ENCODE results near the gene ATAD2B.
"Not testable (repeated sequence)": the region's sequence is repeated elsewhere in the genome, so short reads cannot be mapped to it uniquely, and the experiment has no call there.

The ATAD2B gene

DNA sequence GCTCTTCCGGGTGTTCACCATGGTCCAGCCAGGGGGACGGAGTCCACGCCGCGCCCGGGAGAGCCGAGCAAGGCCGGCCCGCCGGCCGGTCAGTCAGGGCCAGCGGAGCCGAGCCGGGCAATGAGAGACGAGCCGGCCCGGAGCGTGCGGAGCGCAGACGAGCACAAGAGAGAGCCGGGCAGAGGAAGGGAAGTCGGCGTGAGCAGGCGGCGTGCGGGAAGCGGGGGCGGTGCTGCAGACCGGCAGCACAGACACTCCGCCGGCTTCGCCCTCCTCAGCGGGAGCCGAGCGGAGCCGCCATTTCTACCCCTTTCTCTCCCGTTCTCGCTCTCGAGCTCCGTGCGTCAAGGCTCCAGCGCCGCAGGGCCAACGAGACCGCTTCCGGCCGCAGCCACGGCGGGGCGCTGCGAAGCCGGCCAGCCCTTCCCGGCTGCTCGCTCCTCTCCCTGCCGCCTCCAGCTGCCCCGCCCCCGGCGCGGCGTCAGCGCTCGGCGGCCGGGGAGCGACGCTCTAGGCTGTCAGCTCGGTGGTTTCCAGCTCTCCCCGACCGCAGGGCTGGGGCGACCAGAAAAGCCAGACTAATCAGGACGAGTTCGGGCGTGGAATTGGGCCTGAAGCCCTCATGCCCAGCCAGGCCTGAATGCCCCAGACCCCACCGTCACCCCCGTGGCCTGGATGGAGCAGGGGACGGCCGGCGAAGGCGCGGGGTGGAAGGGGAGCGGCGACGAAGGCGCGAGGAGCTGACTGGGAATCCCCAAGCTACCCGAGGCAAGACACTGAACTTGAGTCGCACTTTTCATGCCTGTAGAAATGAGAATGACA is at the start of gene ATAD2B:
ATAD2B (minus strand) TSS at position 374 of the 822 bp plus-strand sequence; CDS start at position 21, 353 bp downstream.
- peak; percentile 82 for DNase-seq (ENCODE audit: low read depth)

GRCh38 chr2:23967846-23968245 is 40.9 kb upstream of the ATAD2B start:
- DNase-seq (ENCODE audit: low read depth), result no peak

- no peak for DNase-seq (ENCODE audit: low read depth)
Observed at GRCh38 chr2:23954325-23955014, 27.5 kb upstream of the ATAD2B start.

GRCh38 chr2:23953625-23954024 is 26.7 kb upstream of the ATAD2B start:
- no peak for DNase-seq (ENCODE audit: low read depth)

GRCh38 chr2:23952558-23952957 is 25.6 kb upstream of the ATAD2B start:
- DNase-seq (ENCODE audit: low read depth), result not testable (repeated sequence)

DNA sequence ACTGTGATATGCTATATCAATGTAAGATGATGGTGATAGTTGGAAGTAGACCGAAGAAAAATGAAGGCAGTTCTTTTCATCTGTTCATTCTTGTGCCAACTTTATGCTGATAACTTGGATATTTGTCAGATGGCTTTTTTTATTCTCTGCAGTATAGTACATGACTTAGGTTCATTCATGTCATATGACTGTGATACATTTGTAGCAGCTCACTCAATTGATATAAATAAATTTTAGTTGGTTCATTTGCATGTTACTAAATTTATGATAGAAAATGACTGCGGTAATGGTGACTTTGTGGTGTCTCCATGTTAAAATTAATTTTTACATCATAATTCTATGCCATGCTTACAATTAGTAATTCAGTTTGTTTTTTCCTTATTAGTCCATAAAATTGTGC is 20.4 kb upstream of the ATAD2B start:
- DNase-seq (ENCODE audit: low read depth), result no peak

DNA sequence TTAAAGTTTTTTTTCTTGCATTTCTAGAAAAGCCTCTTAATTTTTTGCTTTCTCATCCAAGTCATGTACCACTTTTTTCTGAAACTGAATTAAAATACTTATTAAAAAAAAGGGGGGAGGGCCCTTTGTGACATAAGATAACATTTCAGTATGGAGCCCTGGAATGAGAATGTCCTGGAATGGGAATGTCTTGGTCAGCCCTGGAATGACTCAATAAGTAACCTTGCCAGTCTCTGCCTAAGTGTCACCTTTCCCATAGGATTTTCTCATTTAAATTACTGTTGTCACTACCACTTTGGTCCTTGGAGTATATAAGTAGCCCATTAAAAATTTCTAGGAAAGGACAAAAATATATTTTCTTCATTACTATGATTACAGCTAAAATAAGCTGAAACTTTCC is 18.1 kb upstream of the ATAD2B start:
- no peak for DNase-seq (ENCODE audit: low read depth)

DNA sequence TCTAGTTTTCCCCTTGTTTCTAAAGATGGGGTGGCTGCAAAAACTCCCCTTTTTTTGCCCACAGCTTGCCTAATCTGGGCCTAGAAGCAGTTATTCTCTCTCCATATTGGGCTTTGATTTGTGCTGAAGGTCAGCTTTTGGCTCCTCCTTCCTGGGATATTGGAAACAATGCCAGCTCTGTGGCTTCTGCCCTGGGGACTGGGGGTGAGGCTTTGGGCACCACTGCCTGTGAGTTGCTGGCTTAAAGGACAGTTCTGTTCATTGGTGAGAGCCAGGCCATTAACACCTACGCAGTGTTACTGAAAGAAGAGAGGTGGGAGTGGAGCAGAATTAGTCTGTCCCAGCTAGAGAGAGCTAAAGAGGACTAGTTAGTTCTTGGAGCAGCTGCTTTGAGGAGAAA is 17.6 kb upstream of the ATAD2B start:
- no peak for DNase-seq (ENCODE audit: low read depth)

DNA sequence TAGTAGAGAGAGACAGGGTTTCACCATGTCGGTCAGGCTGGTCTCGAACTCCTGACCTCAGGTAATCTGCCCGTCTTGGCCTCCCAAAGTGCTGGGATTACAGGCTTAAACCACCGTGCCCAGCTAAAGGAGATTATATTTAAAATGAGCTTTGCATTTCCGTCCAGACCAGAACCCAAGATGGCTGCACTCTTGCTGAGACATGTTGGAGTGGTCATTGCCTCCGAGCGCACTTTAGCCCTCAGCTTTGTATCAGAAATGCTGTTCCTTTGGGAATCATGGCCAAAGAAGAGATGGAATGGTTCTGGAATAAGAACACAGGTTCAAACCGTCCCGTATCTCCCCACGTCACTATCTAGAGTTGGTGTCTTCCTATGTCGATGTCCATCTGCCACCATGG is 16.7 kb upstream of the ATAD2B start:
- DNase-seq (ENCODE audit: low read depth), result no peak

GRCh38 chr2:23941644-23942043 is 14.7 kb upstream of the ATAD2B start:
- no peak for DNase-seq (ENCODE audit: low read depth)

GRCh38 chr2:23940718-23941620 is 14.0 kb upstream of the ATAD2B start:
- DNase-seq (ENCODE audit: low read depth), result no peak

DNA sequence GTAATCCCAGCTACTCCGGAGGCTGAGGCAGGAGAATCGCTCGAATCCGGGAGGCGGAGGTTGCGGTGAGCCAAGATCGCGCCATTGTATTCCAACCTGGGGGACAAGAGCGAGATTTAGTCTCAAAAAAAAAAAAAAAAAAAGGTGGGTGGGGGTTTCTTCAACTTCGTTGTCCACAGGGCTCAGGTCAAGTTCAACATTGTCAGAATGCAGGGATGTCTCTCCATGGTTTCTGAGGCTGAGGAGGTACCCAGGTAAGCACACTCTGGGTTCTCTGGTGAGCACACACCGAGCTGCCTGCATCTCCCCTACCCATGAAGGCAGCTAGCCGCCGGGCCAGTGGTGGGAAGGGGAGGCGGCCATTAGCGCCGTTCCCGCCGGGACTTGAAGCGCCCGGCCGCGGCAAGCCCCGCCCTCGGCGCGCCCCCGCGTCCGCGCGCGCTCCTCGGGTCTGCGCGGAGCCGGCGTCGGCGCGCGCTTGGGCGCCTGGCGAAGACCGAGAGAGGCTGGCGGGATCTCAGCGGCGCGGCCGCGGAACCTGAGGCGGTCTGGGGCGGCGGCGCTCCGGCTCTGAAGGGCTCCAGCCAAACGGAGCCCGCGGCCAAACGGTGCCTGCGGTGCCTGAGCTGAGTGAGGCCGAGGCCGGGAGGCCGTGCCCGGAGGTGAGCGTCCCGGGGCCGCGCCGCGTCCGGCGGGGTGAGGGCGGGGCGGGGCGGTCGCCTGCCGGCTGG is 13.2 kb upstream of the ATAD2B start, which contains the start of gene UBXN2A:
UBXN2A (plus strand) TSS at position 477 of the 731 bp plus-strand sequence. CDS start 17,852 bp downstream, outside the sequence.
- peak; percentile 39 for DNase-seq (ENCODE audit: low read depth)

DNA sequence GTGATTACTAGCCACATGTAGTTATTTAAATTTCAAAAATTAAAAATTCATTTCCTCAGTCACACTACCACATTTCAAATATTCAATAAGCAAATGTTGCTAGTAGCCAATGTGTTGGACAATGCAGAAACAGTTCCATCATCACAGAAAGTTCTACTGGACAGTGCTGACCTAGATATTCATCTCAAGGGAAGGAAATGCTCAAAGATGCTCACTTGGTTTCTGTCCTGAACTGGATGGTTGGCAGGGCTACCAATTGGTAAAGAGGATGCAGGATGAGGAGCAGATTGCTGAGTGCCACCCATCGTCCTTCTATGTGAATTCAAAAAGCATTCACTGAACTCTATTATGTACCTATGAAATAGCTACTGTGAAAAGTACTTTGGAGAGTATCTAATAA is 7.3 kb upstream of the ATAD2B start:
- no peak for DNase-seq (ENCODE audit: low read depth)

- DNase-seq (ENCODE audit: low read depth), result no peak
Observed at GRCh38 chr2:23926290-23926749, 603 bp downstream of the ATAD2B start.

DNA sequence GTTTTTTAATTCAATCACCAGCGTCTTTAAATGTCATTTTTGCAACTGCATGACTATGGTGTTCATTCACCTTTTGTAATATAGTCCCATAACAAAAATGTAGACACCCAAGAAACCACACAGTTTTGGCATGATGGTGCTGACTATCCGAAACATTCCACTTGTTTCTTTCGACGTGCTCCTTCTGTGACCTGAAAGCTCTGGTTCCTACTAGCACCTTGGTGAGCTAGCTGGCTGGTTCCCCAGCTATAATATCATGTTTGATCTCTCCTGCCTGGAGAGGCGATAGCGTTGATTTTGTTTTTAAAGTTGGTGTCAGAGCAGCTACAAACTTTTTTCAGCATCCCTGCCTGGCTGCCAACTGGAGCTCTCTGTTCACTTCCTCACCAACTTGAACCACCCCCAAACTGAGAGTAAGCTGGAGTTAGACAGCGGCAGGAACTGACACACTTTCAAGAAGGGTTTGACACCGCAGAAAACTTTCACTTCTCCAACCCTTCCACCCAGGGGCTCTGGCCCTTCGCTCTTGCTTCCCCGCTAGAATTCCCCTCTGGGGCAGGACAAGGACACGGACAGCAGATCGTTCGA is 1.1 kb downstream of the ATAD2B start:
- DNase-seq (ENCODE audit: low read depth), result no peak

DNA sequence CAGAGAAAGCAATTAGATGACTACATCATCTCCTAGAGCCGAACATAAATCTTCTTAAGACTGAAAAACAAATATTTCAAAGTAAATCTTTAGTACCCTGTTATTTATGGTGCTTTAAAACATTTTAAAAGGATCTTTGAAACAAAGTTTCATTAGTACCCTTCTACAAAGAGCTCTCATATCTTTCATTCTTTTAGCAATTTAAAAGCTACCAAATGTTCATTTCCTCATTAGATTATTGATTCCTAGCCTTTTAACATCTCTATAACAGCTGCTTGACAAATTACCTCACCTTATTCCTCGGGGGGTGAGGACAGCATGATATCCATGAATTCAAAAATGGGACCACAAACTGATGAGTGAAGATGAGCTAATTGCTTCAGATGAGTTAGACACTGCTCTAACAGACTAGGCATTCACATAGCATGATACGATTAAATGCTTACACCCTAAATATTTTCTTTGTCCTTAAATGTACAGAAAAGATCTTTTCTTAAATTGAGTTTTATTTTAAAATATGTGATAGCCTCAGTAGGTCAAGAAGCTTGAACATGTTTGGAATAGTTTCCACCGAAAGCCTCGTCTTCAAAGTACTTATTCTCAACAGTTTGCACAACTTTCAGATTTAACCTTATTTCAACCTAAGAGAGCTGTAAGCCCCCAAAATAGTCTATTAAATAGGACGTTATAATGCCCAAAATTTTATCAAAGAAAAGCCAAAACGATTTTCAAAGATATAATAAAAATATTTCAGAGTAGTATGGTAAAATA is 2.1 kb downstream of the ATAD2B start:
- no peak for DNase-seq (ENCODE audit: low read depth)

DNA sequence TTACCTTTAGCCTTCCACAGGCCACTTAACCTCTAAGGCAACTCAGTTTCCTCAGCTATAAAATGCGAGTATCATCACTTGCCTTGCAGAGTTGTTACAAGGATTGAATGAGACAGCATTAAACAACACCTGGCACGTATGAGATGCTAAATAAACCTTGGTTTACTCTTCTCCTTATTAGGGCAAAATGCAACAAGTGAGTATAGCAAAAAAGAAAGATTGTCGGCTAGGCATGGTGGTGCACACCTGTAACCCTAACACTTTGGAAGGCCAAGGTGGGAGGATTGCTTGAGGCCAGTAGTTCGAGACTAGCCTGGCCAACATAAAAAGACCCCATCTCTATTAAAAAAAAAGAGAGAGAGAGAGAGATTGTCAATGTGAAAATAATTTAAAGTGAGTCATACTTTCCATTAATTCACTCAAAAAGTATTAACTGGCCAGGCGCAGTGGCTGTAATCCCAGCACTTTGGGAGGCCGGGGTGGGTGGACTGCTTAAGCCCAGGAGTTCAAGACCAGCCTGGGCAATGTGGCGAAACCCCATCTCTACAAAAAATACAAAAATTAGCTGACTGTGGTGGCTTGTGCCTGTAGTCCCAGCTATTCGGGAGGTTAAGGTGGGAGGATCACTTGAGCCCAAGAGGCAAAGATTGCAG is 8.0 kb downstream of the ATAD2B start:
- DNase-seq (ENCODE audit: low read depth), result no peak

DNA sequence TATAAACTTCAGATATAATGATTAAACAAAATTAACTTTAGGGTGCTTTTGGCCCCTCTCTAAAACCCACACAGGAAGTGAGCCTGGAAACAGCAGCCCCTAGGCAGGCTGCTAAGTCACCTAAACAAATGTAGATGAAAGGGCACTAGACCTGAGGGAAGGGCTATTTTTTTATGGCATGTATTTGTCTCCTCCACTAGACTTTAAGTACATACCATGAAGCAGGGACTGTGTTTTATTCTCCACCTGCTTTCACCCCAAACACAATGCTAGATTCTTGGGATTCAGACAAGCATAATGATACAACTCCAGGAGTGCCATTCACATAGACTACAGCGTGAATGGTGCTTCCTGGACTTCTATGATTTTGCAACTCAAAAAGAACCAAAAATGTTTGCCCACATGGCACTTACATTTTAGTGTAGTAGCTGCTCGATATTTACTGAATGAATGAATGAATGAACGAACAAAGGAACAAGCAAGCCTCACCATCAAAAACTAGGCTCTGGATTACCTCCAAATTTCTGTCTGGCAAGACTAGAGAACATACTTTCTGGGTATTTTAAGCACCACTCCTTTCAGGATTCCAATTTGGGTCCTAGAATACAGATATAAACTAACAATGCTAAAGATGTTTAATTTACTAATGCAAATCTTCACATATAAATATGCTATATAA is 10.1 kb downstream of the ATAD2B start:
- no peak for DNase-seq (ENCODE audit: low read depth)

- DNase-seq (ENCODE audit: low read depth), result no peak
Observed at GRCh38 chr2:23915327-23915726, 11.6 kb downstream of the ATAD2B start.
